GM18858 (cell line): ENCODE measurements around the gene TENT4B.

ENCODE experiments used
- ATAC-seq: cut with Tn5 transposase; IDR thresholded peaks from one replicate; pipeline ENCODE4 v1.9.1; 2021; ENCODE audit not compliant: unreplicated experiment

TENT4B gene

DNA sequence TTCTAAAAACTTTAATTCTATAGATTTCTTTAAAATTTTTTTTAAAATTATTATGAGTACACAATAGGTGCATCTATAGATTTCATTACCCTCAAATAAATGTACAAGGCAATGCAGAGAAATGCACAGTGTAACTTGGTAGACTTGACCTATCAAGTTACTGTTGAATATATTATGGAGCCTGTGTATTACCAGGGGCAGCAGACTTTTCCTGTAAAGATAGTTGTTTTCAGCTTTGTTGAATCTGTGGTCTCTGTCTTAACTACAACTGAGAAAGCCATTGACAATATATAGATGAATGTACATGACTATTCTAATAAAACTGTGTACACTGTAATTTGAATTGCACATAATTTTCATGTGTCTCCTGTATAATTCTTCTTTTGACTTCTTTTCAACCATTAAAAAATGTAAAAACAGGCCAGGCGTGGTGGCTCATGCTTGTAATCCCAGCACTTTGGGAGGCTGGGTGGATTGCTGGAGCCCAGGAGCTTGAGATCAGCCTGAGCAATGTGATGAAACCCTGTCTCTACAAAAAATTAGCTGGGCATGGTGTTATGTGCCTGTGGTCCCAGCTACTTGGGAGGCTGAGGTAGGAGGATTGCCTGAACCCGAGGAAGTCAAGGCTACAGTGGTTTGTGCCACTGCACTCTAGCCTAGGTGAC, 39.4 kb downstream of the TENT4B start:
- ATAC-seq, result no peak

DNA sequence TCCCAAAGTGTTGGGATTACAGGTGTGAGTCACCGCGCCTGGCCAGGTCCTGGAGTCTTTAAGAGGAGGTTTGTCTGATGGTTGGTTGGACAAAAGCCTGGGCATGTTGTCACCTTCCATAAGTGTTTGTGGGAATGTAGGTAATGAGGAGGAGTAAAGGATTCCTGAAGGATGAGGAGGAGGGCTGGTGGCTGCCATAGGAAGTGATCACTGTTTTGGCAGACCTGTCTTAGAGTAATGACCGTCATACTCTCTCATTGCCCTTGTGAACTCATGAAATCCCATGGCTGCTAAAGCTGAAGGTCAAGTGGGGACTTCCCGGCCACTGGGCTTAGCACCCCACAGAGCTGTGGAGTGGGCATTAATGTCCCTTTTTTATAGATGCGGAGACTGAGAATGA, 40.5 kb downstream of the TENT4B start:
- ATAC-seq, result no peak

DNA sequence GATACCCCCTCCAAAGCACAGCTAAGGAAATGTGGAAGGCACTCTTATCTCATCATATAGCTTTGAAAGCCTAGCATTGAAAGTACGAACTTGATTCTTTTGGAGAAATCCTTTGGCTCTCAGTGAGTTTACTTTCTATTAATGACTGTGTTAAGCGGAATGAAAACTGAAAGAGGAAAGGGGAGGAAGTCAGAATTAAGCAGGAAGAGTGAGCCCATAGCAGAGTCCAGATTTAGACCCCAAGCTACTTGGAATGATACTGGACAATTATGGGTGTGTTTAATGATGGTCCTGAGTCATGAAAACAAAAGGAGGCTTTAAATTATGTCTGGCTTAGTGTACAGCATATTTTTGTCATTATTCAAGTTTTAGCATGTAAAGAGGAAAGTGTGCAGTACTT, 42.2 kb downstream of the TENT4B start:
- ATAC-seq, result no peak

DNA sequence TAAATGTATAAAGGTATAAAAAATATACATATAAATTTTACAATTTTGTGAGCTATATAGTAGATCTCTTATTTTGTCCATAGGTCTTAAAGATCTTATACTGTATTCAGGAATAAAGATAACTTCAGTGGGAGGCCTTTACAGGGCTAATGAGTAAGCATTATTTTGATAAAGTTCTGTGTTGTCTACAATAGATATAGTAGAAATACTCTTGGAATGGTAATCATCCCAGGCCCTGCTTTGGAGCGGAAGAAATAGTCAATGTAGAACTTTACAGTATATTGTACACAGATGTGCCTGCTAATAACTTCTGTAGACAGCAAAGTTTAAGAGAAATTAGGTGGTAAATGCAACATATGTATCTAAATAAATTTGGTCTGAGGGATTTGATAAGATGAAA, 42.6 kb downstream of the TENT4B start:
- no peak for ATAC-seq

DNA sequence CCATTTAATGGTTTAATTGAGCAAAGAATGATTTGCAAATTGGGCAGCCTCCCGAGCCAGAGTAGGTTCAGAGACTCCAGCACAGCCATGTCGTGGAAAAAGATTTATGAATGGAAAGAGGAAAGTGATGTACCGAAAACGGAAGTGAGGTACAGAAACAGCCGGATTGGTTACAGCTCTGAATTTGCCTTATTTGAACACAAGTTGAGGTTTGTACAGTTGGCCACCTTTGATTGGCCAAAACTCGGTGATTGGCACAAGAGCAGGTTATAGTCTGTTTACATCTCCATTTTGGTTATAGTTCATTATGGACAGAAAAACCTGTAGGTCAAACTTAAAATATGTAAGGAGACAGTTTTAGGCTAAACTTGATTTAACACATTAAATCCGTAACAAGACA, 44.5 kb downstream of the TENT4B start:
- no peak for ATAC-seq

DNA sequence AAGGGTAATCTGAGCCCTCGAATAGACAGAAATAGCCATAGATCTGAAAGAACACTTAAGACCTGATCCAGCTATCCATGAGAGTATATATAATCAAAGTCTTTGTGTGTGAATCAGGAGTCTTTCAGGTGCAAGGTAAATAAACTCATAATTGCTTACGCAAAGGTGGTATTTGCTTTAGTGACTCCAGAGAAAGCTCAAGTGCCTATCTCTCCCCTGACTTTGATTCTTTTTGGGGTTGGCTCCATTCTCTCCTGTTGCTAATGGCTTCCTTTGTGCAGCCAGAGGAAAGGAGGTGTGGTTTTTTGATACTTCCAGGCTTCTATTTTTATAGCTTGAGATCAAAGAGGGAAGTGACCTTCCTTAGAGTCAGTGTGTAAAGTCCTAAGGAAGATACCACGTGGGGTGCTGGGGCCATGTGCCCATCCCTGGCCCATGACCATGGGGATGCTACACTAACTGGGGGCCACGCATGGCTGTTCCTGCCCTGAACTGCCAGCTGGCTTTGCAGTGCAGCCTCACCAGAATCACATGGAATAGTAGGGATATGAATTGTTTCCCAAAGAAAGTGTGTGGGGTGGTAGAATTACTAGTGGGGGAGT, 45.8 kb downstream of the TENT4B start:
- no peak for ATAC-seq

DNA sequence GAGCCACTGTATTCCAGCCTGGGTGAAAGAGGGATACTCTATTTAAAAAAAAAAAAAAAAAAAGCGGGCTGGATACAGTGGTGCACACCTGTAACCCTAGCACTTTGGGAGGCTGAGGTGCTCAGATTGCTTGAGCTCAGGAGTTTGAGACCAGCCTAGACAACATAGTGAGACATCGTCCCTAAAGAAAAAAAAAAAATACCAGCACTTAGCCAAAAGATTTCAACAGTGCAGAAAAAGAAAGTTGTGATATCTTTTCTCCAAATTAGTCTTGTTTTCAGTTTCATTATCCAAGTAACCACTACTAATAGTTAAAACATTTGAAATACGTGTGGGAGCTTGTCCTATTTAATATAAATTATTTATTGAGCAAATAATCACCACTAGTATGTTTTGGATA, 48.7 kb downstream of the TENT4B start:
- no peak for ATAC-seq

DNA sequence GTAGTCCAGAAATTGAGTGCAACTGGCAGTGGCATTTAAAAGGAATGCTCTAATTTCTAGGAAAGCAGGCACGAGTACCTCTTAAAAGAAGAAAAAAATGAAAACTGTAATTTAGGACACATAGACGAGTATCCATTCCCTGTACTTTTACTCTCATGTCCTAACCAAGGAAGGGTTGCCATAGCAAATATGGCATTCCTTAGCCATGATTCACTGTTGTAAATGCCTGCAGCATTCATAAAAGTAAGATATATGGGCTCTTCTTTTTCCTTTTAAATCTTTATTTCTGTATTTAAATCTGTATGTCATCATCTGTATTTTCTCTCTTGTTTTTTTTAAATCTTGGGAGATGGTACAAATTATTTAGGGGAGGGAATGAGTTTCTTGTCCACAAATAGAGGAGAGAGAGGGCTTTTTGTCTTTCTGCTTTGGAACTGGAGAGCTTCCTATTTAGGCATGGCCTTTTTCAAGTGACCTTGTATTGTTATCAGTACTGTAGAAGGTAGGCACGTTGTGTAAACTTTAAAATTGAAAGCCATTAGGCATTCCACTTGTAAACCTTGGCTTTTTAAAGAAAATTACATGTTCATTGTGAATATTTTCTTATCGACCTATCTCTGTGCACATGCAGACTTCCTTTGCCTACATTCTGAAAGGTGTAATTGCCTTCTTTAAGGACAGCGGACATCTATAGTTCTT, 50.0 kb downstream of the TENT4B start:
- ATAC-seq, result no peak

DNA sequence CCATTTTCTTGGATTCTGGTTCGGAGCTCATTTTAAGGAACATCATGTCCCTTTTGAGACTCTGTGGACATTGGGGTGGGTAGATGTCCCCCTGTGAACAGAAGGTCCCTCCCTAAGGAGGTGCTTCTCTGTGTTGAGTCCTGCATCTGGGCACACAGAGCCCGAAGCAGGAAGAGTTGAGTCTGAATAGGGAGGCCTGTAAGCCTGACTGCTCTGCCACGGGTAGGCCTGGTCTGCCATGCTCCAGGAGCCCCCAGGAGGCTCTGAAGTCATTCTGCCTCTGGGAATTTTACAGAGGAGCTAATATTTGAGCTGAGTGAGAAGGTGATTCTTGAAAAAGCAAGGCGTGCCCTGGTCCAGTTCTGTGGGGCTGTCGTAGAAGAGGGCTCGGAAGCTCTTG, 50.6 kb downstream of the TENT4B start:
- ATAC-seq, result no peak

DNA sequence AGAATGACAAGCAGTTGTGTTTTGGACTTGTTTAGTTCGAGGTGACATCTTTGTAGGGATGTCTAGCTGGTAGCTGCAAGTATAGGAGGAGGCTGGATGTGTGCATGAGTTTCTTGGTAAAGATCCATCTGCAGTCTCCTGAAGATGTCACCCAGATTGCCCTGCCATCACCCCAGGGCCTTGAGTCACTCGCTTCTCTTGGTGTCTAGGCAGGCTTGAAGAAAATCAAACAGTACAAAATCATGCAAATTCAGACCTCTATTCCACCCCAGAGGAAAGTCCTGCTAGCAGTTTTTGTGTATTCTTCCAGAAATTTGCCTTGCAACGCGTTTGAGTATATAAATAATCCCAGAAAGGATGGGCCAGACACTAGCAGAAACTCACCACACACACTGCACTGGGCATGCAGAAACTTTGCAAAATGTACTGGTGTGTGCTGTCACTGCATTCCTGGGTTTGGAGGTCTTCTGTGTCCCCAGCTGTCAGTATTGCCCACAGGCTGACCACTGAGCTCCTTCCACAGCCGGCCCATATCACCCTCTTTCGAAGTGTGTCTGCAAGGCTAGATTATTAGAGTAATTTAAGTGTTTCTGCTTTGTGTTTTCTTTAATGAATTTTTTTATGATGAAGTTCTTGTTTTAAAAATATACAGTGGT, 51.5 kb downstream of the TENT4B start:
- no peak for ATAC-seq

DNA sequence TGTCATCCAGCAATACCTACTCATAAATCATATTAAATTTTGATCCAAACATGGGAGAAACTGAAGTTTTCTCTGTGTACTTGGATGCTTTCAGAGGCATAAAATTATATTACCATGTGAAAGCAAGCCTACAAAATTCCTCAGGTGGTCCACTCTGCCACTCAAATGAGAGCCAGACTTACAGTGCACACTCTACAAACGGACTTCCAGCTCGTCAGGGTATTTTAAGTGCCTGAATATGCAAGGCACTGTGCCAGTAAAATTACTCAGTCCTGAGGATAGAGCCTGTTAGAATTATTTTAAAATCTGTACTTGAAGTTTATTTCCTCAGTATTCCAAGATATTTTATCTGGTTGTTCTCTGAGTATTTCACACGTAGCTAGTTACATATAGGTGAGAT, 54.5 kb downstream of the TENT4B start:
- no peak for ATAC-seq

DNA sequence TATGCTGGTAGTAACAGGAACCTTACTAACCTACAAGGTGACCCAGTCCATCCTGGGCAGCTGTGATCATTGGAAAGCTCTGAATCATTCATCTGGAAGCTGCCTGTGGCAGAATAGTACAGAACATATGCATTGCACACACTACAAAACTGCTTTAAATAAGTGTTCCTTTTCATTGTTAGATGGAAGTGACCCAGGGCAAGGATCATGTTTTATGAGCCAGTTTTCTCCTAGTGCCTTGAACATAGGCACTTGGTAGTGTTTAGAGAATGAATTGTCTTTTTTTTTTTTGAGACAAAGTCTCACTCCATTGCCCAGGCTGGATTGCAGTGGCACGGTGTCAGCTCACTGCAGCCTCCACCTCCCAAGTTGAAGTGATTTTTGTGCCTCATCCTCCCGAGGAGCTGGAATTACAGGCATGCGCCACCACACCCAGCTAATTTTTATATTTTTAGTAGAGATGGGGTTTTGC, 55.4 kb downstream of the TENT4B start:
- no peak for ATAC-seq

DNA sequence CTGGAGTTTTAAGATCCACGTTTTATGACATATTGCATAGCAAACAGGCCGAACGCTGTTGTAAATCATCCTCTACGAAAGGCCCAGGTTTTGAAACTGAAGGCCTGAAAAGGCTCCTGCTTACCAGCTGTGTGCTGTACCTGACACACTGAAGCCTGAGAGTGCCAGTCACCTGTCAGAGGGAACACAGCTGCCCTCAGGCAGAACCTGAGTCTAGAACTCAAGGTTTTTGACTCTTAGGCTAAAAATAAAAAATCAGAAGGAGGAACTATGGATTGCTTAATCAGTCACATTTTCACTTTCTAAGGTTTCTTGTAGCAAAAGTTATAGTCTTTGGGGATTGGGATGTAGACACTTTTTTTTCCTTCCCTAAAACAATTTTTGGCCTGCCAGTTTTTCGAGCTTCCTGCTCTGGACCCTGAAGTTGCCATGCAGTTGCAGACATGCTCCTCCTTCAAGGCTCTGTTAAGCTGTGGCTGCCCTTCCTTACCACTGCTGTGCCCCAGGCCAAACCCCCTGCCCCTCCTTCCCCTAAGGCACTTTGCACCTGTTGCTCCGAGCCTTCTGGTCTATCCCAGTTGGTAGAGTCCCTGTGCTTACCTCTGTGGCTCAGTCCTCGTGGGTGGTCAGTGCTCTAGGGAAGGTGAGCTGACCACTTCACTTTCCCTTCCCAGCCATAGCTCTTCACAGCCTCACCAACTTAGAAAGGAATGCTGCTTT, 56.6 kb downstream of the TENT4B start:
- no peak for ATAC-seq

DNA sequence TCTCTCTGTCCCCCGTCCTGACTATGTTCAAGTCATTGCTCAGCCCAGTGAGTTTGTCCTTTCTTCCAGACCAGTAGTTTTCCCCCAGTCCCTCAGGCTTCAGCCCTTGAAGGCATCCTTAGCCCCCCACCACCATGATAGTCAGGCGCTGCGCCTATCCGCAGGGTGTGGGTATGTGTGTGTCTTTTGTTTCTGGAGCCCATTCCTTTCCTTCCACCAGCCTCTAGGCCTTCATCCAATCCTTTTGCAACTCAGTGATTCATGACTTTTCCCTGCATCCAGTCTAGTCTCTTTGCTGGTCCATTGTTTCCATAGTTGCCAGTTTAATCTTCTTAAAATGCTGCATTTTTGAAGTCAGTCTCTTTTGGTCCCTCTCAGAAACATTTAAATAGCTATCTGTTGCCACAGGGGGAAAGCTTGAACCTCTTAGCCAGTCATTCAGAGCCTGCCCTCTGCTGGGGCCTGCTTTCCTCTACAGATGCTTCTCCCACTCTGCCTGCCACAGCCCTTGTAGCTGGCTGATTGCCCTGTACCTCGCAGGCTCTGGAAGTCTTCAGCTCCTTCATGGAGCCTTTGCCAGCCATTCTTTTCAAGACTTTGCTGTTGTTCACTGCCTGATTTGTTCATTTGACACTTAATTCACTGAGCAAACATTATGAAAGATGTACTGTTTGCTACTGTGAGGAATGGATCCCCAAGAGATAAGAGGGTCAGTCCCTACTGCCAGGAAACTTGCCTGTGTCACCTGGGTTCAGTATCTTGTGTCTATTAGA, 57.3 kb downstream of the TENT4B start:
- ATAC-seq, result peak; percentile 57

DNA sequence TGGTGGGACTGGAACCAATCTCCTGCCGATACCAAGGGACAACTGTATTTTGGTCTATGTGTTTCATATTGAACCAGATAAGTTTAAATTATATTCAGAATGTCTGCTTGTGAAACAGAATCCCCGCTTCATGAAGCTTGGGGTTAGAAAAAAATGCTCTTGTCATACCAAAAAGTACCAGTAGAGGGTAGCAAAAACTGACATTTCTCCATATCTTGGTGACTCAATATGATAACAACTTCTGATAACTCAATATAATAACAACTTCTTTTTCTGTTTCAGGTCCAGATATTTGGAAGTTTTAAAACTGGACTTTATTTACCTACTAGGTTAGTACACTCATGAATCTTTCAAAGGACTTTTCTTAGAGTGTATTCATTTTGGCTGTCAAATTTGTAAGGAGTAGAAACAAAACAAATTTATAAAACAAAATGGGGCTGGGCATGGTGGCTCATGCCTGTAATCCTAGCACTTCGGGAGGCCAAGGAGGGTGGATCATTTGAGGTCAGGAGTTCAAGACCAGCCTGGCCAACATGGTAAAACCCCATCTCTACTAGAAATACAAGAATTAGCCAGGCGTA, 60.9 kb downstream of the TENT4B start:
- ATAC-seq, result no peak

DNA sequence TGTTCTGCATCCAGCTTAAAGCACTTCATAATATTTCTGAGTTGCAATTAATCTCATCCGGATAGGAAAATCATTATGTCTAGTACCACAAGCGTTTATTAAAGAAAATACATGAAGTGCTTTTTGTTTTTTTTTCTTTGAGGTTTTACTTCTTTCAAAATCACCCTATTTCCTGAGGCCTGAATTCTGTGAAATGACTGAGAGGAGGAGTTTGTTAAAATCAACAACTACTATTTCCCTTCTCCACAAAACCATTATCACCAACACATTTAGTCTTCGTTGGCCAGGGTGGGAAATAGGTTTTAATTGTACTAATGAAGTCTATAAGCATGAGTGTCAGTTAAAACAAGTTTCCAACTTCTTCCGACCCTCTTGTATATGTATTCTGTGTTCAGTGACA, 62.6 kb downstream of the TENT4B start:
- no peak for ATAC-seq

DNA sequence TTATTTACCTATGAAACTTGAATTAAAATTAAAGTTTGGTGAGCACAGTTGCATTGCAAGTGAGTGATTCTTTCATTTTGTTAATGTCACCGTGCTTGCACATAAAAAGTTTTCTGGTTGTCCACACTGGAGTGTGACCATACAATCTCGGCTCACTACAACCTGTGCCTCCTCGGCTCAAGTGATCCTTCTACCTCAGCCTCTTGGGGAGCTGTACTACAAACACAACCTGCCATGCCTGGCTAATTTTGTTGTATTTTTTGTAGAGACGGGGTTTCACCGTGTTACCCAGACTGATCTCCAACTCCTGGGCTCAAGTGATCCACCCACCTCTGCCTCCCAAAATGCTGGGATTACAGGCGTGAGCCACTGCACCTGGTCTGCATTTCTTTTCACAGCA, 63.1 kb downstream of the TENT4B start:
- no peak for ATAC-seq

DNA sequence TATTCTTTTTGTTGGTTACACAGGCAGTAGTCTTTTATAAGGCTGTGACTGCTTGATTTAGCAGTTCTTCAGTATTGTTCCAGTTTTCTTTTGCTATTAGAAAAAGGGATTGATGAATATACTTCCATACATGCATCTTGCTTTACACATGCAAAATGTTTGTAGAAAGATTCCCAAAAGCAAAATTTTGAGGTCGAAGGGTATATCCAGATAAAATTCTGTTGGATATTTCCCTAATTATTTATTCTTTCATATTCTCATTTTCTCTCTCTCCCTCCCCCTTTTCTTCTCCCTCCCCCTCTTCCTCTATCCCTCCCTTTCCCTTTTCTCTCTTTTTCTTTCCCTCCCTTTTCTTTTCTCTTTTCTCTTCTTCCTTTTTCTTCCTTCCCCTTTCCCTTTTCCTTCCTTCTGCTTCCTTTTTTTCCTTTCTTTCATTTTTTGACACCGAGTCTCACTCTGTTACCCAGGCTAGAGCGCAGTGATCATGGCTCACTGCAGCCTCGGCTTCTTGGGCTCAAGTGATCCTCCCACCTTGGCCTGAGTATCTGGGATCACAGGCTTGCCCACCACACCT, 66.4 kb downstream of the TENT4B start:
- ATAC-seq, result no peak

DNA sequence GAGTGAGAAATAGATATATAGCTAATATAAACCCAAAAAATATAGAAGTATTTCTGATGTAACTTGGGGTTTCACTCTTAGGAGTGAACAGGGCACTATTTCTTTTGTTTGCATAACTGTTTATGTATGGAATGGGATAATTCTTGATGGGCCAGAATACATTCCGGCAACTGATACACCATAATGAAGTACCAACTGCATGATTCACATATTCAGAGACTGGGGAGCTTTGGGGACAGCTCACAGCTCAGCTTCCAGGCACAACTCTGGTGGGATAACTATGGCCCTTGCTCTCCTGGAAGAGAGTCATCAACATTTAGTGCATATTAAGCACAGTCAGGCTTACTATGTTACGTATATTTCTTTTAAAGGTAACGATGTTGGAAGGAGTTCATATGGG, 71.2 kb downstream of the TENT4B start:
- no peak for ATAC-seq

DNA sequence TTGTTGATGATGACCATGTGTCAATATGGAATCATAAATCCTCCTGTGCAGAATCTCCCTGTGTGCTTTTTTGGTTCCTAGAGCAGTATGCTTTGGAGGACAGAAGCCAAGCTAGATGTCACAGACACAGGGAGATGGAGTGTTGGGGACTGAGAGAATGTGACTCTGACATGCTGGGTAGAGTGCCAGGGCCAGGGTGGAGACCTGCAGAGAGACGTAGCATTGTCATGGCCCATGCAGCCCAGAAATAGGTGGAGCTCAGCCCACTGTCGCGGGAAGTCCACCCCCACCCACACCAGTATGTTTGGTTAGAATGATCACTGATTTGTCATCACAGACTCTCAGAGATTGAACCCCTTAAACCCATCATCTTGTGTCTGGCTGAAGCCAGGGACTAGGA, 74.0 kb downstream of the TENT4B start:
- no peak for ATAC-seq
